Esophagus muscularis mucosa (tissue), 4 donors: Measurements from ENCODE around the gene MZT1.

Source experiments
- EP300 ChIP-seq: sonication (generic); formaldehyde crosslinking; IDR thresholded peaks from one replicate; pipeline ENCODE4 v1.6.1; 2017; ENCODE audit warnings: antibody characterized with exemption
- POLR2A ChIP-seq: fragments of 450-650 bp; IDR thresholded peaks from one replicate; pipeline ENCODE4 v1.6.1; 2017; ENCODE audit warnings: antibody characterized with exemption, moderate library complexity, mild to moderate bottlenecking, low read depth
- POLR2AphosphoS5 ChIP-seq, 2 donors: sonication (generic); formaldehyde crosslinking; IDR thresholded peaks; one replicate each; pipeline ENCODE4 v1.6.1; 2017; ENCODE audit warnings: antibody characterized with exemption in 2 of 2
- TF ChIP-seq, protein P1 (sequence below), 3 experiments: fragments of 200-600 bp in 2 of 3; fragments of 450-650 bp in 1 of 3; sonication (generic) in 2 of 3; IDR thresholded peaks; one replicate each; pipeline ENCODE4 v1.5.1; 2017 to 2019; ENCODE audit warnings: antibody characterized with exemption in 3 of 3, mild to moderate bottlenecking in 2 of 3, moderate library complexity in 1 of 3

DNA sequence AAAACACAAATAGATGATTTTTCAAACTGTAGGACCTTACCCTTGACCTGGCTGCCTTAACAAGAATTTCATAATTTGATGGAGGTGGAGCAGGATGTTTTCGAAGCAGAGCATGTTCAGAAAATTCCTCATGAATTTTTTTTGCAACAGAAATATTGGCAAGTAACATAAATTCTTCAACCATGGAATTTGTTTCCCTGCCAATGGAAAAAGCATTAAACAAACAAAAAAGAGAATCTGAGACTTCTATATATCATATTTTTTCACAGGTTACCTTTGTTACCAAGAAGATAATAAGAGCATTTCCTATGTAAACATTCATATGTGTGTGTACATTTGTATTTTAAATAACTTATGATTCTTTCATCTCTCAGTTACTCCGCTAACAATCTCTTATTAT lies 36.0 kb upstream of the MZT1 start:
- TF ChIP-seq, protein P1, sequence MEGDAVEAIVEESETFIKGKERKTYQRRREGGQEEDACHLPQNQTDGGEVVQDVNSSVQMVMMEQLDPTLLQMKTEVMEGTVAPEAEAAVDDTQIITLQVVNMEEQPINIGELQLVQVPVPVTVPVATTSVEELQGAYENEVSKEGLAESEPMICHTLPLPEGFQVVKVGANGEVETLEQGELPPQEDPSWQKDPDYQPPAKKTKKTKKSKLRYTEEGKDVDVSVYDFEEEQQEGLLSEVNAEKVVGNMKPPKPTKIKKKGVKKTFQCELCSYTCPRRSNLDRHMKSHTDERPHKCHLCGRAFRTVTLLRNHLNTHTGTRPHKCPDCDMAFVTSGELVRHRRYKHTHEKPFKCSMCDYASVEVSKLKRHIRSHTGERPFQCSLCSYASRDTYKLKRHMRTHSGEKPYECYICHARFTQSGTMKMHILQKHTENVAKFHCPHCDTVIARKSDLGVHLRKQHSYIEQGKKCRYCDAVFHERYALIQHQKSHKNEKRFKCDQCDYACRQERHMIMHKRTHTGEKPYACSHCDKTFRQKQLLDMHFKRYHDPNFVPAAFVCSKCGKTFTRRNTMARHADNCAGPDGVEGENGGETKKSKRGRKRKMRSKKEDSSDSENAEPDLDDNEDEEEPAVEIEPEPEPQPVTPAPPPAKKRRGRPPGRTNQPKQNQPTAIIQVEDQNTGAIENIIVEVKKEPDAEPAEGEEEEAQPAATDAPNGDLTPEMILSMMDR (IDR thresholded peaks at IDR 0.05): no peak
- TF ChIP-seq POLR2A (no peak), POLR2AphosphoS5 (IDR thresholded peaks at IDR 0.05) (no peak), EP300 (no peak)
